Hematopoietic multipotent progenitor cell treated with erythropoietin and hydrocortisone succinate and interleukin-3 and kit ligand, for 17 days (in vitro differentiated cells): Measurements from ENCODE around the gene CCNQ.
"Not testable (repeated sequence)": the region's sequence is repeated elsewhere in the genome, so short reads cannot be mapped to it uniquely, and the experiment has no call there.

Experiments used
- DNase-seq: peaks from one replicate; pipeline ENCODE4 v3.0.0-alpha.2; 2015; ENCODE audit warnings: low spot score

Gene CCNQ

DNA sequence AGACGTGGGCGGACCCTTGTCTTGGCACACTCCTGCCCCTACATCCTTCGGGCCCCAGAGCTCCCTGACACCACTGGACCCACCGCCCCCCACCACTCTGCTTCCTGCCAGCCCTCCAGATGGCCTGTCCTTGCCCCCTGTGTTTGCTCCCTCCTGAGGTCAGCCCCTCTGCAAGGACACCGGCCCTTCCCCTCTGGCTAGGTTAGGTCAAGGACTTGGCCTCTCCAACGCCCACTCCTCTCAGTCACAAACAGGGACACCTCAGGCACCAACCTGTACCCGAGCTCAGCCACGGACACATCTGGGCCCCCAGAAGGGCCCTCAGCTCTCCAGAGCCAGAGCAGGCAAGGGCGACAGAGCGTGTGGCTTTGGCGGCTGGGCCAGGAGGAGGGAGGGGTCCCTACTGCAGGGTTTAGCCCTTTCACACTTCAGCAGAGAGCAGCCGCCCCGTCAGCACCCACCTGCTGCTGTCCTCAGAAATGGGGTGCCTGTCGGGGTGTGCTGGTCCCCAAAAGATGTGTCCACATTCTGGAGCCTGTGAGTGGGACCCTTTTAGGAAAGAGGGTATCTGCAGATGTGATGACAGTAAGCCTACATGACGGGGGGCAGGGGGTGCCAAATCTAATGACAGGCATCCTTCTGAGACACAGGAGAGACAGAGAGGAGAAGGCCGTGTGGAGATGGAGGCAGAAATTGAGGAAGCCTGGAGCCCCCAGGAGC lies 24.5 kb upstream of the CCNQ start:
- no peak for DNase-seq

GRCh38 chrX:153622661-153623309 lies 23.8 kb upstream of the CCNQ start:
- no peak for DNase-seq

DNA sequence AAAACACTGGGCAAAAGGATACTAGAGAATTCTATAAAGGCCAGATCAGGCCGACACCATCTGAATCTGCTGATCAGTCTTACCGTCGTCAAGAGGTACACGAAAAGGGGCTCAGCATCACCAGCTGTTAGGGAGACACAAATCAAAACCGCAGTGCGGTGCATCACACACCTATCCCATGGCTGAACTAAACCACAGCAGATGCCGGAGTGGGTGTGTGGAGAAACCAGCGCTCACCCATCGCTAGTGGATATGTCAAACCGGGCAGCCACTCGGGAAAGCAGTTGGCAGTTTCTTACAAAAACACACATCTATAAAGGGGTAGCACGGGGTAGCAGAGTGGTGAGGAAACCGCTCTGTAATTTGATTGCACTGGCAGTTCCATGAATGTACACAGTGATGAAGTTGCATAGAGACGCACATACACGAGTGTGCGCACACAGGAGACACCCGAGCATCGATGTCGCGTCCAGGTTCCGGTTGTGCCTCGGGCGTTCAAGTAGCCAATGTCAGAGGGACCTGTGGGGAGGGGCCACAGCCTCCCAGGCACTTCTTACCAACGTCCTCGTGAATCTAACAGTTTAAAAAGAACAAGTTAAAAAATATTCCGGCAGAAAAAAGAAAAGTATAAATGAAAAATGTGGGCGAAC lies 23.1 kb upstream of the CCNQ start:
- no peak for DNase-seq

DNA sequence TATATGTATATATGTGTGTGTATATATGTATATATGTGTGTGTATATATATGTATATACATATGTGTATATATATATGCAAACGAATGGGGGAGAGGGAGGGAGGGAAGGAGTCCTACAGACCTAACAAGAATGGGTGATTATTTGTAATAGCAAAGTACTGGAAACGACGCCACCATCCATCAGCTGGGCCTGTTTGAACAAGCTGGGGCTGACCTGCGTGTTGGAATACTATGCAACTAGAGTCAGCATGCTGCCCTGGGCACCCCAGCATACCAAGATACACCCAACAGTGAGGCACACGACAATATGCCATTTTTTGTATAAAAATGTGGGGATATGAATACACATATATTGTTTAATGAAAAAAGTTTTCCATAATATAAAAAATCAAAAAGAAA lies 21.6 kb upstream of the CCNQ start:
- no peak for DNase-seq

DNA sequence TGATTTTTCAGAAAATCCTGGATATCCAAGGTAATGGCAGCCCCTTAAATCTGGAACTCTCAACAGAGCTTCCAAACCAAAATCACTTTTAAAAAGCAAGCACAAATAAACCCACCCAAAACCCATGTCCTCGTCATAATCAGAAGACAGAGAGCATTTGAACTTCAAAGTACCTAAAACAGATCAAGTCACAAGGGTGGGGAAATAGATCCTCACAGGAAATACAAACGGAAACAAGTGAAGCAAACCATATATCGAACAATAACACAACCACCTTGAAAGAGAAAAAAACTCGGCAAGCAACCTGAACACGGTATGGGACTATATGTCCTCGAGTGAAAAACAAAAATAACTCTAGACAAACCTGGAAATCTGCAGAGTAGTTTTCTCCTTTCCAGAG lies 15.9 kb upstream of the CCNQ start:
- DNase-seq = no peak

GRCh38 chrX:153612413-153612812 lies 13.5 kb upstream of the CCNQ start:
- DNase-seq = no peak

GRCh38 chrX:153611298-153612095 lies 12.6 kb upstream of the CCNQ start:
- DNase-seq = no peak

GRCh38 chrX:153610836-153611213 lies 11.9 kb upstream of the CCNQ start:
- DNase-seq = no peak

GRCh38 chrX:153609917-153610835 lies 11.2 kb upstream of the CCNQ start:
- DNase-seq = peak; percentile 51

GRCh38 chrX:153608806-153609205 lies 9.9 kb upstream of the CCNQ start:
- DNase-seq = no peak

DNA sequence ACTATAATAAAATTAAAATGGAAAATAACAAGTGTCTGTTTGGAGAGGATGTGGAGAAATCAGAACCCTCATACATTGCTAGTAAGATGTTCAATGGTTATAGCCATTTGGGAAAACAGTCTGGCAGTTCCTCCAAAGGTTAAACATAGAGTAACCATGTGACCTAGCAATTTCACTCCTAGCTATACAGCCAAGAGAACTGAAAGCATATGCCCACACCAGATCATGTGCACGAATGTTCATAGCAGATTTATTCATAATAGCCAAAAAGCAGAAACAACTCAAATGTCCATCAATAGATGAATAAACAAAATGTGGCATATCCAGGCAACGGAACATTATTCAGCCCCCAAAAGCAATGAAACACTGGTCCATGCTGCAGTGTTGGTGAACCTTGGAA lies 9.4 kb upstream of the CCNQ start:
- DNase-seq = no peak

DNA sequence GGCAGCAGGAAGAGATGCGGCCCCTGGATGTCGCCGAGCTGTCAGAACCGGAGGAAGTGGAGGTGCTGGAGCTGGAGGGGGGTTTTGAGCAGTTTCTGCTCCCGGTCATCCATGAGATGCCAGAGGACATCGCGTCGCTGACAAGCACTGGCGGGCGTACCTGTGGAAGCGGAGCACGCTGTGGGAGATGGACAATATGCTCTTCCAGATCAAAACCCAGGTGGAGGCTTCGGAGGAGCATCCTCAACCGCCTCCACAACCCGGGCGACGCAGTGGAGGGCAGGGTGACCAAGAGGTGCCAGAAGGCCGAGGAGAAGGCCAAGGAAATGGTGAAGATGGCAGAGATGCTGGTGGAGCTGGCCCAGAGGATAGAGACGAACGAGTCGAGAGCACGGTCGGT lies 7.6 kb upstream of the CCNQ start:
- no peak for DNase-seq

DNA sequence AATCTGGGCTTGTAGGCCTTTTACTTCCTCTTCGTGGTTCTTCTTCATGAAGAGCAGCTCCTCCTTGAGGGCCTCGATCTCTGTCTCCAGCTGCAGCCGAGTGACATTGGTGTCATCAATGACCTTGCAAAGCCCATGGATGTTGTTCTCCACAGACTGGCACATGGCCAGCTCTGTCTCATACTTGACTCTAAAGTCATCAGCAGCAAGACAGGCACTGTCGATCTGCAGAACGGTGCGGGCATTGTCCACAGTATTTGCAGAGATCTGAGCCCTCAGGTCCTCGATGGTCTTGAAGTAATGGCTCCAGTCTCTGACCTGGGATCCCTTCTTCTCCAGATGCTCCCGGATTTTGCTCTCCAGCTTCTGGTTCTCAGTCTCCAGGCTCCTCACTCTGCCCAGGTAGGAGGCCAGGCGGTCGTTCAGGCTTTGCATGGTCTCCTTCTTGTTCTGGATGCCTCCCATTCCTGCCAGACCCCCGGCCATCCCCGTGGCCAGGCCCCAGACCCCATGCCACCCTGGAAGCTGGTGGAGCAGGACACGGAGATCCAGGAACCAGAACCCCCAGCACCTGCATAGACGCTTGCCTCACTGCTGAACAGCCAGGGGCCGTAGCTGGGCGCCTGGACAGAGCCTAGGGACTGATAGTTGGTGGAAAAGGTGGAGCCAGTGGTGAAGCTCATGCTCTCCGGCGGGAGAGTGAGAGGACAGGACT lies 5.9 kb upstream of the CCNQ start:
- not testable (repeated sequence) for DNase-seq

DNA sequence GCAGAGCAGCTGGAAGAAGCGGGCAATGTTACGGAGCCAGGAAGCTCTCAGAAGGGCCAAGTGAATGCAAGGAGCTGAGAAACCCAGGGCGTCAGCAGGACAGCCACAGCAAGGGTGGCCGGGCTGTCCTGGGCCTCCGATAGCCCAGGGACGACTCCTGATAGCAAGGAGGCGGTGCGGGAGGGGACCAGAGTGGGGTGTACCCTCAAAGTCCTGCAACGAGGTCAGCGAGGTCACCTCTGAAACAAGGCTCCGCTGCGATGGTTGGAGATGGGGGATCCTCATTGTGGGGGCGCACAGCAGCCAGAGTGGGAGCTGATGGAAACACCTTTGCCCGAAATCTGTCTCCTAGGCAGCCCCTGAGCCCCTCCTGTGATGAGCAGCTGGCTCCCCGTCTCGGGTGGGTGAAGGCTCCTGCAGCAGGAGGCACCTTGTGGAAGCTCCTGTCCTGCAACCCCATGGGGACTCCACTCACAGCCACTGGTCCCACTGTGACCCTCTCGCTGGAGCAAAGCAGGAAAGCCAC lies 4.3 kb upstream of the CCNQ start:
- DNase-seq = no peak

GRCh38 chrX:153602601-153603000 lies 3.7 kb upstream of the CCNQ start:
- DNase-seq = no peak

- no peak for DNase-seq
These were observed 2.7 kb upstream of the CCNQ start for GRCh38 chrX:153601511-153602110.

DNA sequence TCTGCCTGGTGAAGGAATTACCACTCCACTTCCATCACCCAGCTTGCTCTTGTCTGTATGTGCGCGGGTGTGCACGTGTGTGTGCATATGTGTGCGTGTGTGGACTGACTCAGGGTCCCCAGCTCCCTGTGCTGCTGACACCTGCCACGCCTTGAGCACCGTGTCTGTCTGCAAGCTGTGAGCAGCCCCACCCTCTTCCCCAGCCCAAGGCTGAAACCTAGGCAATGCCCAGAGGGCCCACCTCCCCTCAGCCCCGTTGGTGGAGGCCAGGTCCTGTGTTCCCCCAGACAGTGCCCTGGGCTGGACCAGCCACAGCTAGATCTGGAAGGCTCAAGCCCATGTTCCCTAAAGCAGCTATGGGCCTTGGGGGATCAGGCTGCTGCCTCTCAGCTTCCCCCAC lies 2.0 kb upstream of the CCNQ start:
- DNase-seq = no peak

GRCh38 chrX:153600032-153600373 lies 1.1 kb upstream of the CCNQ start:
- DNase-seq = no peak

DNA sequence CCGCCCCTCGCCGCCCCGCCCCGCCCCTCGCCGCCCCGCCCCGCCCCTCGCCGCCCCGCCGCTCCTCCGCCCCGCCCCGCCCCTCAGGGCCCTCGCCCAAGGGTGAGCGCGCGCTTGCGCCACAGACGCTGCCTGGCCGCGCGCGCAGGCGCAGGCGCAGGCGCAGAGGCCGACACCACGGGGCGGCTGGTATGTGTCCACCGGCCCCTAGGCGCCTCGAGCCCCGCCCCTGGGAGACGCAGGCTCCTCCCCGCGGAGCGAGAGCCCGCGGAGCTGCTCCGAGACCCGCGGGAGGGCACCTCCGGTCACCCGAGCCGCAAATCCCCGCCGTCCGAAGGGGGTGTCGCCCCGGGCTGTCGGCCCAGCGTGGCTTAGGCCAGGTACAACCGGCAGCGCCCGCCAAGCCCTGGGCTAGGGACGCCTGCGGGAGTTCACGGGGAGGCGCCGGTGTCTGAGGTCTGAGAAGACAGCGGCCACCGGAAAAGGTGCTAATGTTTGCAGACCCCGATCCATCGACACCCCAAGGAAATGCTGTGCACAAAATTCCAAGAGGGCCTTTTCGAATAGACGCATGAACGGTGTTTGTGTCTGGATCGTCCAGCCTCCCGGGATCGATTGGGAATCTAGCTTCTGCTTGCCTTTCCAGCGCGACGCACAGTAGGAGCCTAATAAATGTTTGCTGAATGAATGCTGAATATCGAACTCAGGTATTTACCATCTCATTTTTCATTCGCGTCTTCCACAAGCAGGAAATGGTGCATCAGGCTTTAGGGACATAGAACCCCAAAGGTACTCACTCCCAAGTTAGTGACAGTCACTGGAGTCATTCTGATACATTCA lies 473 bp upstream of the CCNQ start:
- DNase-seq = peak; percentile 87
